Transverse colon (tissue), 3 donors: ENCODE results near the gene ANKS1A.

ENCODE experiments used
- CTCF ChIP-seq, 5 experiments: fragments of 200-600 bp in 3 of 5; fragments of 450-650 bp in 2 of 5; sonication (generic) in 3 of 5; IDR thresholded peaks; 1 replicate in 2 of 5; 2 replicates in 3 of 5; pipeline ENCODE4 v1.5.1; 2016 to 2017; ENCODE audit warnings: antibody characterized with exemption in 5 of 5, inconsistent platforms in 3 of 5, mild to moderate bottlenecking in 2 of 5, moderate library complexity in 1 of 5
- EP300 ChIP-seq: sonication (generic); formaldehyde crosslinking; IDR thresholded peaks from one replicate; pipeline ENCODE4 v1.6.1; 2017; ENCODE audit warnings: antibody characterized with exemption, low read depth

- TF ChIP-seq CTCF (IDR thresholded peaks at IDR 0.05) (no peak), EP300 (no peak)
Observed at GRCh38 chr6:35120746-35121145, 231.7 kb downstream of the ANKS1A start.
